Cardiac muscle cell (in vitro differentiated cells and primary cell): Measurements from ENCODE around the gene DERA. TPM values are rescaled to one million over a fixed set of nuclear protein-coding genes. Genes with fewer than 3 reads are reported as not detected.
A peak's percentile ranks its signal among the peaks of the same experiment; 100 is the strongest.

Source experiments
- DNase-seq, 2 donors: peaks; one replicate each; pipeline versions ENCODE4 v3.0.0 to v3.0.0-alpha.2; 2010 to 2017; ENCODE audit warnings: low read depth in 1 of 2, low spot score in 1 of 2
- H3K27ac ChIP-seq: fragments of 200-600 bp; sonication (generic); 2 replicates; pipeline ENCODE4 v1.5.1; 2016
- H3K27me3 ChIP-seq: fragments of 200-600 bp; sonication (generic); 2 replicates; pipeline ENCODE4 v1.6.0; 2016; ENCODE audit warnings: control low read depth
- H3K36me3 ChIP-seq: fragments of 200-600 bp; sonication (generic); 2 replicates; pipeline ENCODE4 v1.5.1; 2016; ENCODE audit warnings: control low read depth
- H3K4me1 ChIP-seq: fragments of 200-600 bp; sonication (generic); 2 replicates; pipeline ENCODE4 v1.8.1; 2017; ENCODE audit warnings: low read depth, mild to moderate bottlenecking, mixed run types
- H3K4me3 ChIP-seq: fragments of 200-600 bp; sonication (generic); 2 replicates; pipeline ENCODE4 v1.5.1; 2016; ENCODE audit warnings: mild to moderate bottlenecking
- H3K9me3 ChIP-seq: fragments of 200-600 bp; sonication (generic); 2 replicates; pipeline ENCODE4 v1.5.1; 2017; ENCODE audit warnings: low read depth, mild to moderate bottlenecking, control low read depth
- polyA plus RNA-seq: library from polyadenylated mRNA; unstranded; fragments of >200 nt; fragmentation: Nextera tagmentation; extraction: Ambion mirVana; gene quantifications from 2 replicates; pipeline ENCODE4 v1.2.1, GENCODE V29; 2016
- total RNA-seq: library from RNA; depleted of rRNA; stranded (reverse); fragments of >200 nt; gene quantifications from 2 replicates; pipeline ENCODE4 v1.2.3, GENCODE V29; 2016
- TF ChIP-seq, protein P1 (sequence below): IDR thresholded peaks from 2 replicates; pipeline ENCODE4 v1.5.1; 2012; ENCODE audit warnings: low read depth, mild to moderate bottlenecking, low read length

The DERA gene
- total and polyA plus RNA-seq, 2 experiments from 2014 or later: 15.2 to 30.7 TPM

DNA sequence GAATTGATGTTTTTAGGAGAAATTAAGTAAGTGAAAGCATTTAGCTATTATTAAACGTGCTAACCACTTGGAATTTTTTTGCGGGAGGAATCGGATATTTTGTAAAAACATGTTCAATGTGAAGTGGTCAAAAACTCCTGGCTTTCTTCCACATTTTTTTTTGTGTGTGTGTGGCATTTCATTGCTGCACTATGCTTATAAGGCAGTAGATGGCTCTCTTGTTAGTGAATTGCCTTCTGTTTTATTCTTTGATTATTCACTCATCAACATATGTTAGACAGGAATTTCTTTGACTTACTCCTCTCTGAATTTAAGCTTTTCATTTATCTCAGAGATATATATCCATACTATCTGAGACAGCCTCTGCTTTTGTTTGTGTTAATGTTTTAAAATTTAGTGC is 71.3 kb downstream of the DERA start:
- TF ChIP-seq, protein P1, sequence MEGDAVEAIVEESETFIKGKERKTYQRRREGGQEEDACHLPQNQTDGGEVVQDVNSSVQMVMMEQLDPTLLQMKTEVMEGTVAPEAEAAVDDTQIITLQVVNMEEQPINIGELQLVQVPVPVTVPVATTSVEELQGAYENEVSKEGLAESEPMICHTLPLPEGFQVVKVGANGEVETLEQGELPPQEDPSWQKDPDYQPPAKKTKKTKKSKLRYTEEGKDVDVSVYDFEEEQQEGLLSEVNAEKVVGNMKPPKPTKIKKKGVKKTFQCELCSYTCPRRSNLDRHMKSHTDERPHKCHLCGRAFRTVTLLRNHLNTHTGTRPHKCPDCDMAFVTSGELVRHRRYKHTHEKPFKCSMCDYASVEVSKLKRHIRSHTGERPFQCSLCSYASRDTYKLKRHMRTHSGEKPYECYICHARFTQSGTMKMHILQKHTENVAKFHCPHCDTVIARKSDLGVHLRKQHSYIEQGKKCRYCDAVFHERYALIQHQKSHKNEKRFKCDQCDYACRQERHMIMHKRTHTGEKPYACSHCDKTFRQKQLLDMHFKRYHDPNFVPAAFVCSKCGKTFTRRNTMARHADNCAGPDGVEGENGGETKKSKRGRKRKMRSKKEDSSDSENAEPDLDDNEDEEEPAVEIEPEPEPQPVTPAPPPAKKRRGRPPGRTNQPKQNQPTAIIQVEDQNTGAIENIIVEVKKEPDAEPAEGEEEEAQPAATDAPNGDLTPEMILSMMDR: peak; percentile 65
- peak in 1 of 2 donors; percentile 76 for DNase-seq
- Histone ChIP-seq H3K9me3 (no peaks in the 10 kb centered on the region), H3K4me1 (peaks cover 12% of the 10 kb centered on the region), H3K27me3 (no peaks in the 10 kb centered on the region), H3K4me3 (no peak overlapping the region), H3K27ac (no peak overlapping the region), H3K36me3 (no peaks in the 10 kb centered on the region)

DNA sequence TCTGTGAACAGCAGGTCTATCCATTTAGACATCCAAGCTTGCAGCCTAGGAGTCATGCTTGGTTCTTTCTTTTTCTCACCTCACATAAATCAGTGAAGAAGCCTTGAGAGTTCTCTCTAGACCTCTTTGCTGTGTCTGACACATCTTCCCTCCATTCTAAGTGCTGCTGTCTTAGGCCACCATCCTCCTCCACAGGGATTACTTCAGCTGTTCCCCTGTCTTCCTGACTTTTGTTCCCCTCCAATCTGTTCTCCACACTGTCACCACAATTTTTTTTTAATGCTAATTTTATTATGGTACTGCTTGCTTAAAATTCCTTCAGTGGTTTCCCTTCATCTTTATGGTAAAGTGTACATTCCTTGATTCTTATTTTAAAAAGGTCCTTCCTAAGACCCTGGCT is 71.8 kb downstream of the DERA start:
- no peak for DNase-seq
- H3K27me3 ChIP-seq: no peaks in the 10 kb centered on the region
- TF ChIP-seq, protein P1: no peak
- no peak overlapping the region for H3K4me3 ChIP-seq
- peaks cover 12% of the 10 kb centered on the region for H3K4me1 ChIP-seq
- H3K36me3 ChIP-seq: no peaks in the 10 kb centered on the region
- no peaks in the 10 kb centered on the region for H3K9me3 ChIP-seq
- no peak overlapping the region for H3K27ac ChIP-seq

DNA sequence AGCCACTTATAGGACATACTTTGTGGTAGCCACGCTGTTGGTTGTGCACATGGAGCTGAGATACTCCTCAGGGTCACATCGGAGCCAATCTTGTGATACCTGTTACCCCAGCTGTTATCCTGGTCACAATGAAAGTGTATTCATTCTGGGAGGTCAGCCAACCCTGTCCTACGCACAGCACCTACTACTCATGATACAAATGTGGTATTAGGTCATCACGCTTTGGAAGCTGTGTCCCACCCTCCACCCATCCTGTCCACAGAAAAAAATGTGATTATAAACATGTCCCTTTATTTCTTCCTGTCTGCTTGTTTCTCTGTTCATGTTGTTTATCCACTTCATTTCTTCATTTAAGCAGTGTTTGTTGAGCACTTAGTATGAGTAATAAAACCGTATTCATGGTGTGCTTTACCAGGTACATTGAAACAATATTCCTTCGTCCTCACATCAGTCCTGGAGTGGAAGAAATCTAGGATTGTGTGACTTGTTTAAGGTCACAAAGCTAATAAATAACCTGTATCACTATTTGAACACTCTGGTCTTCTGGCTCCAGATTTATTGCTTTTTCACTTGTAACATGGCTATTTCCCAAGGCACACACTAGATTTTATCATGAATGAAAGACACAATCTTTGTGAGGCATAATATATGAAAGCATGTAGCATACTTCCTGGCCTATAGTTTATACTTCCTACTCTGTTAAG is 73.1 kb downstream of the DERA start:
- DNase-seq: no peak
- TF ChIP-seq, protein P1: no peak
- Histone ChIP-seq H3K9me3 (no peaks in the 10 kb centered on the region), H3K27ac (no peak overlapping the region), H3K36me3 (no peaks in the 10 kb centered on the region), H3K27me3 (no peaks in the 10 kb centered on the region), H3K4me1 (no peaks in the 10 kb centered on the region), H3K4me3 (no peak overlapping the region)

DNA sequence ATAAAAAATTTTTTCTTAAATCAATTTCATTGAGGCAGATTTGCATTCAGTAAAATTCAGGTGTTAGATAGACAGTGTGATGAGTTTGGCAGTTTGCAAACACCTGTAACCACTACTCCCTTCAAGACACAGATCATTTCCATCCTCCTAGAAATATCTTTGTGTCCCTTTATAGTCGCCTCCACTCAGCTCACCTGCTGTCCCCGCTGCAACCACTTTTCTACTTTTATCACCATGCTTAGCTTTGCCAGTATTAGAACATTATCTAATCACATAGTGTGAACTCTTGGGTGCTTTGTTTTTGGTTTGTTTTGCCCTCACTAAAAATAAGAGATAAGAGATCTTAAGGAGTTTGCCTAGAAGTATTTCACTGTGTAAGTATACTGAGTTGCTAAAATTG is 73.8 kb downstream of the DERA start:
- no peaks in the 10 kb centered on the region for H3K36me3 ChIP-seq
- no peaks in the 10 kb centered on the region for H3K9me3 ChIP-seq
- no peak for DNase-seq
- TF ChIP-seq, protein P1: no peak
- no peak overlapping the region for H3K4me3 ChIP-seq
- H3K27ac ChIP-seq: no peak overlapping the region
- no peaks in the 10 kb centered on the region for H3K27me3 ChIP-seq
- H3K4me1 ChIP-seq: no peaks in the 10 kb centered on the region

DNA sequence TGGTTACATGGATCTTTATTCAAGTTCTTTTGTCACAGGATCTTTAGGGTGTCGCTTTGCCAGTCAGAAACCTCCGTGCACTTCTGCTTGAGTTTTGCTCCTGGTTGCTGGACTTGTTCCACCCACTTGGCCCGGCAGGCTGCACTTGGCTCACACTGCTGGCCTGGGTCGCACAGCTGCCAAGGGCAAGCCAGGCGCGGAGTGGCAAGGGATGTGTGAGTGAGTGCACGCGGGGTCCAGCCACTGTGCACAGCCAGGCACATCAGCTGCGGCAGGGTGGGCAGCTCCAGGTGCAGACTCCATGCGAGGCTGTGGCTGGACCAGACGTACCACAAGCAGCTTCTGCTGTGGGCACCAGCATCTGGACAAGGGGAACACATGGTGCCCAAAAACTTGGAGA is 76.6 kb downstream of the DERA start:
- TF ChIP-seq, protein P1: no peak
- Histone ChIP-seq H3K36me3 (no peaks in the 10 kb centered on the region), H3K4me3 (no peak overlapping the region), H3K9me3 (no peaks in the 10 kb centered on the region), H3K27ac (no peak overlapping the region), H3K4me1 (peaks cover 7% of the 10 kb centered on the region), H3K27me3 (no peaks in the 10 kb centered on the region)
- no peak for DNase-seq
